Kidney glomerular epithelial cell (primary cell): ENCODE results near the gene CD300E.
A peak's percentile ranks its signal among the peaks of the same experiment; 100 is the strongest.
"Not testable (repeated sequence)": the region's sequence is repeated elsewhere in the genome, so short reads cannot be mapped to it uniquely, and the experiment has no call there.

Experiments used
- DNase-seq: peaks from one replicate; lab custom pipeline; 2025; lab: John Stamatoyannopoulos, UW

CD300E gene, protein sequence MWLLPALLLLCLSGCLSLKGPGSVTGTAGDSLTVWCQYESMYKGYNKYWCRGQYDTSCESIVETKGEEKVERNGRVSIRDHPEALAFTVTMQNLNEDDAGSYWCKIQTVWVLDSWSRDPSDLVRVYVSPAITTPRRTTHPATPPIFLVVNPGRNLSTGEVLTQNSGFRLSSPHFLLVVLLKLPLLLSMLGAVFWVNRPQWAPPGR

DNA sequence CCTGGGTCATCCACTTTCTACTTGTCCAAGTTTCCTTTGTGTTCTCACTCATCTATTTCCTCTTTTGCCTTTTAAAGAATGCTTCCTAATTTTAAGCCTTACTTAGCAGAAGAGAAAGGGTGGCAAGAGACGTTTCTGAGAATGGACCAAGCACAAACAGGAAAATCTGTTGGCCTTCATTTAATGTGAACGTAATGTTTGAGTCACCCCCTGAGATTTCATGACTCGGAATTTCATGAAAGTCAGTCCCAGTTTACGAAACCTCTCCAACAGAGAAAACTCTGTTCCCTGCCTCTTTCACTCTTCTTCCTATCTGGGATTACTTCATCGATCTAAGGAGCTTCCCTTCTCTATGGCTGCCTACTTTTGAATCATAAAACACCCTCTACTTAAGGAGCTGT, at the start of gene CD300E:
Gene CD300E, minus strand, starts transcription at position 46 of the 401 bp plus-strand sequence. CDS start 117 bp downstream, outside the sequence.
- no peak for DNase-seq

DNA sequence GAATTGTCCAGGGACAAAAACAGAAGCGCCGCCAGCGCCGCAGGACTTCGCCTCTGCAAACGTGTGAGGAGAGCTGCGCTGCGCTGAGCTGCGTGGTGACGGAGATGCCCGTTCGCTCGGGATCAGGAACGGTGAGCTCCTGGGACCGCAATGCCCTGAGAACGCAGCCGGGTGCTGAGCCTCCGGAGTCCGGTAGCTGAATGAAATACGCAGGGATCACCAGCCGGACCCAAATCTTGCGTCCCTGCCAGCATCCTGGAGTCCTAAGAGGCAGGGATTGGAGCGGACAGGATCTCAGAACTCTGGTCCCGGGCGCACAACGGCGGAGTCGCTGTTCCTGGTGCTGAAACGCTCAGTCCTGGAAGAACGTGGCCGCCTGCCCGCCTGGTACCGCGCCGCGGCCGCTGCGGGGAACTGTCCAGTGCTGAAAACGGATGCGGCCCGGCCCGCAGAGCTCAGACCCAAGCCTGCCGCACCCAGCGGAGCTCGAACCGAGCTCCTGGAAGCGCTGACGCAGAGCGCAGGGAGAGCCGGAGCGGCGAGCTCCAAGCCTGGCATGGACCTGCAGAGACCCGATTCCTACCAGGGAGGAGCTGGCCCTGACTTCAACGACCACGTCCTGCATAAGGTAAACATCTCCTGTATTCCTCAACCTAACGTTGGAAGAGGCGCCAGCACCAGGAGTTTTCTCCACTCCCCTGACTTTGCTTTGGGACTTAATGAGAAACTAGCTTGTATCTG, 47.7 kb upstream of the CD300E start:
- DNase-seq, result peak; percentile 54

GRCh38 chr17:74670329-74670728, 46.8 kb upstream of the CD300E start:
- no peak for DNase-seq

- DNase-seq, result peak; percentile 63
Measured at GRCh38 chr17:74663561-74663960, 40.0 kb upstream of the CD300E start.

- no peak for DNase-seq
Measured at GRCh38 chr17:74659889-74660288, 36.4 kb upstream of the CD300E start.

- DNase-seq, result no peak
Measured at GRCh38 chr17:74658620-74659019, 35.1 kb upstream of the CD300E start.

GRCh38 chr17:74654742-74655141, 31.2 kb upstream of the CD300E start:
- no peak for DNase-seq

- no peak for DNase-seq
Measured at GRCh38 chr17:74652020-74652419, 28.5 kb upstream of the CD300E start.

DNA sequence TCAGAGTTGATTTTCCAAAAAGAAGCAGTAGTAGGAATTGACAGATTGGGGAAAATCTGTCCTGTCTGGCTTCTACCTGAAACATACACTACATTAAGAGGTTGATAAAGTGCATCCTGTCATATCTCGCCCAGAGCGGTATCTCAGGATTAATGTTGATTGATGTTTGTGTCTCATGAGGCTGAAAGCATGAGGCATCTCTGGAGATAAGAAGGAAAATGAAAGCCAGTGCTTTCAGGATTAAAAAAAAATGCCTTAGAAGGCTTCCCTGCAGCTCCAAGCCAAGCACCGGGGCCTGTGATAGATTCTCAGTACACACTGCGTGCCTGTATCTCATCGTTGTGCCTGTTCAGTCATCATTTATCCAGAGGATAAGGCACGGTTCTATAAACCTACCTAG, 26.4 kb upstream of the CD300E start:
- DNase-seq, result no peak

DNA sequence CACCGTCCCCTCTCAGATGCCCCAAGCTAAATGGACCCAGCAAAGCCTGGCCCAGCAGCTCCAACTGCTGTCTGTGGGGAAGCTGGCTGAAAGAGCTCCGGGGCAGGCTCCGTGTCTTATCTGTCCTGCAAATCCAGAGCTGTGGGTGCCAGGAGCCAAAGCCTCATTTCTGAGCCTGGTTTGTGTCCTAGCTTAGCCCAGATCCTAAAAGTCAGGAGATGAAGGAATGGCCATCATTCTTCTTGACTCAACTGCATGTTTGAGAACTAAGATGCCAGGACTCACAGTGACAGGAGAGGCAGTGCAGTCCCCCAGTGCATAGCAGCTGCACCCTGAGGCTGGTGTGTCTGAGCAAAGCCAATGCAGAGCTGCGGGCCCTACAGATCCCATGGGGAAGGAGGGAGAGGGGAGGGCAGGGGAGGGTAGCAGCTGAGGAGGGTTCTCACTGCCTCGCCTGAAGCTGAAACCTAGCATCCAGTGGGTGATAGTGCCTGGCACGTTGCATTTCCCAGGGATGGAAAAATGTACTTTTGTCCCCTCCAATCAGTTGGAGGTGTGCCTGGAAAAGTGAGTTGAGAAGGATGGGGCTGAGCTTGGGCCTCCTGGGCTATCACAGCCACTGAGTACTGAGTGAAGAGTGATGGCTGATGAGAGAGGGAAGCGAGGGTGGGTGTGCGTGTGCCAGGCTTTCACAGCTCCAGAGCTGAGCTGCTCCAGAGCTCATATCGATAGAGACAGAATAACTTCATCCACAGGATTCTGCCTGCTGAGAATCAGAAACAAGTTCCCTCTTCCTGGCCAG, 24.5 kb upstream of the CD300E start:
- no peak for DNase-seq

DNA sequence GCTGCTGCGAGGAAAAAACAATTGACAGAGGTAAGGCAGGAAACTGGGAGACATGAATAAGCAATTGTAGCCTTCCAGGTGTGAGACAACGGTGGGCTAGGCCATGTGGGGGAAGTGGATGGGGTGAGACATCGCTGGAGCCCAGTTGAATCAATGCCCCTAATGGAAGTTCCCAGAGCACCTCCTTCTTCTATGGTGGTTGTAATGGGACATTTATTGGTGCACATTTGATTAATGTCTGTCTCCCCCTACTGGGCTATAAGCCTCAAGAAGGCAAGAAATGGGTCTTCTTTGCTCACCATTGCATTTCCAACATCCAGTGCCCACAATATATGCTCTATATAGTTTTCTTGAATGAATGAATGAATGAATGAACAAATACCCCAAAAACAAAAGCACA, 22.7 kb upstream of the CD300E start:
- DNase-seq, result peak; percentile 4

GRCh38 chr17:74645010-74645409, 21.5 kb upstream of the CD300E start:
- no peak for DNase-seq

- DNase-seq, result no peak
Measured at GRCh38 chr17:74644419-74644818, 20.9 kb upstream of the CD300E start.

DNA sequence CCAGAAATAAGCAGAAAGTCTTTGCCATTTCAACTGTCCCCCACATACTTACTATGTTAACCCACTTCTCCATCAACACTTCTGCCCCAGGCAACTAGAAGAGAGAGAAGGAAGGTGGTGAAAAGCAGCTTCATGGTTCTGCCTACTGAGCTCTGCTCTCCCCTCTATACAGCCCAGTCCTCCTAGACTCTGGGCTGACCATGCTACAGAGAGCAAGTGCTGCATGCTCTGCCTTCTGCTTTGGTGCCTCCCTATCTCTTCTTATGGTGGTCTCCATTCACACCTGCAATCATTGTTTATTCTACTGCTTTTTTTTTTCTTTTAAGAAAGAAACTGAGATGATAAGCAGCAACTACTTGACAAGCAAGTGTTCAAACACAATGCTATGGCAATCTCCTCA, 20.3 kb upstream of the CD300E start:
- DNase-seq, result no peak

- no peak for DNase-seq
Measured at GRCh38 chr17:74642995-74643394, 19.5 kb upstream of the CD300E start.

DNA sequence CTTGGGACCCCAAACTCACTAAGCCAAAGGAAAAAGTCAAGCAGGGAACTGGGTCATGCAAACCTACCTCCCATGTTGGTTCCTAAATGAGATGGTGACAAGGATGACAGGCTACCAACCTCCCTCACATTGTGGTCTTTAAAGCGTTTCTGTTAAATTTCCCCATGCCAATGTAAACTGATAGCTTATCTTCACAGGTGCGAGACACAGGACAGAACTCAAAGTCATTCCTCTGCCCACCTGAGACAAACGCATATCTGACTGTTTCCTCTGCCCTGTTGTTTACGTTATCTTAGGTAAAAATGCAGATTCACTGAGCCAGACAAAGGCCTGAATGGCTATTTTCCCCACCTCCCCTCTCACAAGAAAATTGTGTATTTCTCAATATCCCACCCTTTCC, 19.0 kb upstream of the CD300E start:
- no peak for DNase-seq

DNA sequence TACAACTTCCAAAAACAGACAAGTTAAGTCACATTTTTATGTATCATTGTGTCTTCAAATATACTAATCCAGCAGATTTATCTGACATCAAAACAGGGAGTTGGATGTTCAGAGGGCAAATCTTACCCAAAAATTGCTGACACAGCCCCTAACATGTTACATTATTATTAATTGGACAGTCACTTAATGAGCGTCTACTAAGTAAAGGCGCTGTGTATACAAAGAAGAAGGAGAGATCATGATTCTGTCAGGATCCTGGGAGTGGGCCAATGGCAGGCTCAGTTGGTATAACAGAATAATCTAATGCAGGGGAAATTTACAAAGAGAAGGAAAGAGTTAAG, 18.4 kb upstream of the CD300E start:
- no peak for DNase-seq

- no peak for DNase-seq
Measured at GRCh38 chr17:74641224-74641957, 17.9 kb upstream of the CD300E start.

DNA sequence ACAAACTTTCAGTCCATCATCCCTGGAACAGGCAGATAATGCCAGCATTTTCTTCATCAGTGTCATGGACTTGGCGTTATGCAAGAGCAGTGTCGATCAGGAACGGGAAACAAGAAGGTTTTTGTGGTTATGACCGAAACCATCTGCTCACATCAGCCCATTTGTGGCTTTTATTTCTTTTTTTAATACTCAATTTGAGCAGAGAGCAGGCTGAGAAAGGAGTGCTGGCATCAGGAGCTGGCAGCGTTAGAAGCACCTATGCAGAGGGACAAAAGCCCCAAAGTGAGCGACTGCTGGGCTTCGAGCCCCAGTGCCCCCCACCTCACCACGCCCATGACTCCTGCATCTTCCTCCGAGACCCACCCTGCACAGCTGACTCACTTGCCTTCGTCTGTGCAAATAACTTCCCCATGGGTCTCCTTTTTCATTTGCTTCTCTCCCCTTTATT, 16.2 kb upstream of the CD300E start:
- no peak for DNase-seq

- no peak for DNase-seq
Measured at GRCh38 chr17:74637926-74638325, 14.4 kb upstream of the CD300E start.

- DNase-seq, result no peak
Measured at GRCh38 chr17:74637265-74637664, 13.7 kb upstream of the CD300E start.

DNA sequence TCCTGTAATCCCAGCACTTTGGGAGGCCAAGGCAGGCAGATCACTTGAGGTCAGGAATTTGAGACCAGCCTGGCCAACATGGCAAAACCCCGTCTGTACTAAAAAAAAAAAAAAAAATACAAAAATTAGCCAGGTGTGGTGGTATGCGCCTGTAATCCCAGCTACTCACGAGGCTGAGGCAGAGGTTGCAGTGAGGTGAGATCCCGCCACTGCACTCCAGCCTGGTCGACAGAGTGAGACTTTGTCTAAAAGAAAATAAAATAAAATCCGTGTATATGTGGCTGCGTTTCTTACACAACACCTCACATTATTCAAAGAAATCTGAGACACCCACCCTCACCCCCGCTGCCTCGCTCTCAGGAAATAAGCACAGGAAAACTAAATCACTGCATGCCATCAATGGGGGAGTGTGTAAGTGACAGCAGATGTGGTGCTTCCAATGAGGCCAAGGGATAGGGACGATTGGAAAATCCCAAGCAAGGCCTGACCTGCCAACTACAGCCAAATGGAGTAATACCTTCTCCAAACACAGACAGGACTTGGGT, 13.1 kb upstream of the CD300E start:
- DNase-seq, result not testable (repeated sequence)
